ENCODE measurements around the gene EVA1B. TPM values are rescaled to one million over a fixed set of nuclear protein-coding genes. Genes with fewer than 3 reads are reported as not detected.

Gene EVA1B
- total and polyA plus RNA-seq, 10 of the 15 experiments (the other 5 are each of a cell fraction or from before 2014, with no cell fraction given) = 0.15 to 6.4 (median 3.0) TPM; not detected in 2

GRCh38 chr1:36358514-36359084 is 35.2 kb upstream of the EVA1B start:
- CTCF ChIA-PET = interaction anchor here (0.6 to 3.3 kb wide), 7 partner anchors 9 to 73 kb away, joined by 3 to 14 read pairs (median 4); no protein-coding TSS in a partner anchor
- Histone ChIP-seq H2AFZ (ENCODE audit: control insufficient read depth, low read depth, low read length) (no peak overlapping the region), H4K20me1 (ENCODE audit: control insufficient read depth, insufficient read depth) (no peaks in the 10 kb centered on the region), H3K27me3 (replicated peaks in 1 of 2; ENCODE audit: control insufficient read depth in 2 of 2, insufficient read depth in 2 of 2, low read length in 1 of 2) (no peaks in the 10 kb centered on the region), H3K9me3 (replicated peaks; ENCODE audit: control insufficient read depth, insufficient read depth, low read length) (no peaks in the 10 kb centered on the region), H3K9ac (ENCODE audit: control insufficient read depth, insufficient read depth, low read length) (no peak overlapping the region), H3K4me2 (ENCODE audit: control insufficient read depth, insufficient read depth) (no peak overlapping the region), H3K27ac (ENCODE audit: control insufficient read depth, insufficient read depth) (no peak overlapping the region), H3K79me2 (ENCODE audit: control insufficient read depth, insufficient read depth, low read length) (no peaks in the 10 kb centered on the region; the same call in none of the 2 replicates), H3K4me3 (no peak overlapping the region), H3K36me3 (ENCODE audit: control insufficient read depth in 2 of 2, insufficient read depth in 2 of 2, low read length in 1 of 2) (peaks cover 10 to 33% of the 10 kb centered on the region in 2 experiments), H3K4me1 (ENCODE audit: control insufficient read depth, insufficient read depth, low read length) (peaks cover 5% of the 10 kb centered on the region)
- FAIRE-seq (no peak), DNase-seq (ENCODE audit: low read depth, low spot score) (no peak), ATAC-seq (no peak)
- no peak for TF ChIP-seq PAX5 (IDR thresholded peaks at IDR 0.05; ENCODE audit: borderline replicate concordance, low read depth, low read length)
- TF ChIP-seq E4F1 (IDR thresholded peaks at IDR 0.05; ENCODE audit: borderline replicate concordance, partially characterized antibody) = no peak
- TF ChIP-seq PML (IDR thresholded peaks at IDR 0.05; ENCODE audit: low read length) = no peak
- no peak for TF ChIP-seq BRCA1 (IDR thresholded peaks at IDR 0.05; ENCODE audit: low read depth, low read length)
- no peak for TF ChIP-seq NR2C1 (IDR thresholded peaks at IDR 0.05)
- no peak for TF ChIP-seq TAF1 (IDR thresholded peaks at IDR 0.05; ENCODE audit: borderline replicate concordance, low read depth, low read length)
- no peak for TF ChIP-seq GABPA (IDR thresholded peaks at IDR 0.05; ENCODE audit: low read depth)
- TF ChIP-seq HDAC2 (IDR thresholded peaks at IDR 0.05) = no peak
- no peak for TF ChIP-seq SIN3A (IDR thresholded peaks at IDR 0.05; ENCODE audit: low read depth, low read length)
- WGBS (ENCODE audit: insufficient coverage, insufficient replicate concordance, low lambda C conversion rate, missing lambda C conversion rate) = 90% methylated on average over 13 of the region's 13 CpGs
- SMC1A ChIA-PET (ENCODE audit: uncharacterized antibody, unreplicated experiment) = interaction anchor here (1.1 to 3.4 kb wide), 5 partner anchors 8 to 31 kb away, joined by 3 to 10 read pairs (median 4); no protein-coding TSS in a partner anchor
- RAD21 ChIA-PET (ENCODE audit: unreplicated experiment) = interaction anchor here (1.6 kb wide), 1 partner anchor 16 kb away, joined by 4 read pairs; no protein-coding TSS in a partner anchor
- intact Hi-C loops (cut with micrococcal nuclease; ENCODE audit: unreplicated experiment) (no loop called here), in situ Hi-C loops (cut with MboI) (no loop called here)
- BruUV-seq (replicated peaks) = no TSS peak
- POLR2A ChIA-PET = interaction anchor here (1.0 kb wide), 1 partner anchor 27 kb away, joined by 3 read pairs; the partner anchor contains the start of gene STK40

All from GM12878 (cell line).